HG03432 (cell line): ENCODE measurements around the gene CNPY2.
"Not testable (repeated sequence)": the region's sequence is repeated elsewhere in the genome, so short reads cannot be mapped to it uniquely, and the experiment has no call there.

Experiments used
- ATAC-seq: cut with Tn5 transposase; IDR thresholded peaks from one replicate; pipeline ENCODE4 v1.9.1; 2021; ENCODE audit warnings: mild to moderate bottlenecking, moderate library complexity; ENCODE audit not compliant: unreplicated experiment

Gene CNPY2

DNA sequence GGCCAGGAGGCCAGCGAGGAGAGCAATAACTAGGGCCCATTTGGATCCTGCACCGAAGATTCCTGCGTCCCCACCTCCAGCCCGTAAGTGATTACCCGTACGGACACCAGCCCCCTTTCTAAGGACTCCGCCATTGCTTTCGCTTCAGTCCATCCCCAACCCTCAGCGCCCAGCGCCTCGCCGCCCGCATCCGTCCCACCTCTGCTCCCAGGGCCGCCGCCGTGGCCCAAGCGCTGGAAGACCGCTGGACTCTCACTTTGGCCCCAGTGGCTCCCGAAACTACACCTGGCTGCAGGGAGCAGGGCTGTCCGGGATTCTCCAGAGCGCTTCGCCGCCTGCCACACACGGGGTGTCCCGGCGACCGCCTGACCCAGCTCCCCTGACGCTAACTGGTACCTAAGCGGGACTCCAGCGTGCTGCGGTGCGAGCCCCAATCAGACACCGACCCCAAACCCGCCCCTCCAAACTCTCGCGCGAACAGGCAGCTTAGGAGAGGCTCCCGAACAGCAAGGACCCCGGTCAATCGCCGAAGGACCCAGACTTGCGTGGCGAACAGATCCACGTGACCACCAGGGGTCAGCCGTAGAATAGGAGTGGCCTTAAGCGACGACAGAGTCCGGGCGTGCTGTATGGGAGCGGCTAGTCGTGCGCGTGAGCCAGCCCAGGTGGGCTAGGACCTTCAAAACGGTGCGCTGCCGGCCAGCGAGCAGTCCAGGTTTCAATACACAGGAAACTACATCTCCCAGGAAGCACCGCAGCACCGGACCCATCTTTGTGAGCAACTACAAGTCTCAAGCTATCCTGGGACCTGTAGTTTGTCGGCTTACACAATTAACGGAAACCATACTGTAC, at the start of gene CNPY2:
Gene CNPY2, minus strand, starts transcription at position 367 of the 852 bp plus-strand sequence. CDS start 771 bp downstream, outside the sequence.
- ATAC-seq, result peak; percentile 90

DNA sequence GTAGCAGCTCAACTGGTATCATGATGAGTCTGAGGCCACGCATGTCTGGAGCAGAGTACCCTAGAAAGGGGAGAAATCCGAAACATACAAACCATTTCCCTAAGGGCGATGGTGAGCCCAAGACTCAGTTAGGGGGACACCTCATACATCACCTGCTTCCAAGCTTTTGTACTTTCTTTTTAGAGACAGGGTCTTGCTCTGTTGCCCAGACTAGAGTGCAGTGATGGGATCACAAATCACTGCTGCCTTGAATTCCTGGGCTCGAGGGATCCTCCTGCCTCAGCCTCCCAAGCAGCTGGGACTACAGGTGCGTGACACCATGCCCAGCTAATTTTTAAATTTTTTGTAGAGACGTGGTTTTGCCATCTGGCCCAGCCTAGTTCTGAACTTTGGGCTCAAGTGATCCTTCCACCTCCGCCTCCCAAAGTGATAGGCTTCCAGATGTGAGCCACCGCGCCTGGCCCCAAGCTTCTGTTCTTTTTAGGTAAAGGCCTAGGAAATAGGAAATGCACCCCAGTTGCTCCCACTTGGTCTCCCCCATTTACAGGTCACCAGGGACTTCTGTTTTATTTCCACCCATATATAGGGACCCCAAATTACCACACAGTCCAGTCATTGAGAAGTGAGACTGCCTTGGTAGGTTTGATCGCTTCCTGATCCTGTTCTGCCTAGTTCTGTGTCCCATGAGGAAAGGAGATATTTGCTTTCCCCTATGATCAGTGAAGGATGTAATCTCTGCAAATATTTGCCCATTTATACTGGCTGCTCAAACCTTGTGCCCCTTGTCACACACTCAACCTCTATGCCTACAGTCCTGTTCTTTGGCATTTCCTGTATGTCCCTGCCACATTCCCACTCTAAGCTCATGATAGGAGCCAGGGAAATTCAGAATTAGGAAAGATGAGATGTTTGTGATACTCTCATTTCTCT, 46.6 kb upstream of the CNPY2 start, which contains the start of gene APOF:
Gene APOF, minus strand, starts transcription at position 728 of the 930 bp plus-strand sequence. Its CDS starts 112 bp downstream, at position 616.
- no peak for ATAC-seq

DNA sequence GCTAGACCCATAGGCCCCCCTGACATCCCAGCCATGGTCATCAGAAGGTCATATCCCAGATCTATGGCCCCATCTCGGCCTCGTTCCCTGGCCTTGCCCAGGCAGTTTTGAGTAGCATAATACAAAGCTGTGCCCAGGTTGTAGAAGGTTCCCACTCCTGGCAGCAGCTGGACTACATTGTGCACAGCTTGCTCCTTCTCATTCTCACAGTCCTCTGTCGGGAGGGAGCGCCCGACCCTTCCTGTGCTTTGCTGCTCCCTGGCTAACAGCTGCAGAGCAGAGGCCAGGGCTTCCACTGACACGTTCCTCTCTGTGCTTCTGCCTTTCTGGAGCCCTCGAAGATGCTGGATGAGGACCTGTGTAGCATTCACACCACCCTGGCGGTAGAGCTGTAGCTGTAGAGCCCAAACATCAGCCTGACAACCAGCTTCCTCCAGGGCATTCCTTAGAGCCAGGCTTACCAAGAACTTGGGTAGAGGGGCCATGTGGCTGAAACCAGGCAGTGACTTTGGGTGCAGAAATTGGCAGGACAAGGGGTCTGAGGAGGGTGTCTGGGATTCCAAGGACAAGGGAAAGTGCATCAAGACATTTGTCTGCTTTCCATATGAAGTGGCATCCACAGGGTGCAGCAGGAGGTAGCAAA, 45.8 kb upstream of the CNPY2 start:
- ATAC-seq, result no peak

GRCh38 chr12:56359851-56360767, 44.3 kb upstream of the CNPY2 start, which contains the start of gene STAT2:
Gene STAT2 (minus strand): TSS chr12:56360107. CDS start chr12:56356571, 3,536 bp downstream.
- peak; percentile 97 for ATAC-seq

DNA sequence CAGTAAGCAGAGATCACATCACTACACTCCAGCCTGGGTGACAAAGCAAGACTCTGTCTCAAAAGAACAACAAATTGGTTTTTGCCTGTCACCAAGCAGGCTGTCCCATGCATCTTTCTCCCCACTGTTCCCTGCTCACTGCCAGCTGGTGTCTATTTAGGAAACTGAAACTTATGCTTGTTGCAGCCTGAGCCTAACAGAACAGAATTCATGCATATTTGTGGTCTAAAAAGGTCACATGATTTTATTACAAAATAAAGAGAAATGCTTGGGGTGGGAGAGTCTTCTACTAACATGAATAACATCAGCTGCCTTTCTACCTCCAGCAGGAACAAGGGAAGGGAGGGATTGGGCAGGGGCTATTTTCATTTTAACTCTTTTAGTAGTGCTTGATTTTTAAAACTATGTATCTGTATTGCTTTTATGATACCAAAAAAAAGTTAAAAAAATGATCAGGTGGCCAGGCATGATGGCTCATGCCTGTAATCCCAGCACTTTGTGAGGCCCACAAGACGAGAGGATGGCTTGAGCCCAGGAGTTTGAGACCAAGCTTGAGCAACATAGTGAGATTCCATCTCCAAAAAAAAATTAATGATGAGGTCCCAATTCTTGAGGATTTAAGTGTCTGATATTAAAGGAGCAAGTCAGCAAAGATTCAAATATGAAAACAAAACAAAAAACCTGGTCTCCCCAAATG, 43.2 kb upstream of the CNPY2 start:
- no peak for ATAC-seq

DNA sequence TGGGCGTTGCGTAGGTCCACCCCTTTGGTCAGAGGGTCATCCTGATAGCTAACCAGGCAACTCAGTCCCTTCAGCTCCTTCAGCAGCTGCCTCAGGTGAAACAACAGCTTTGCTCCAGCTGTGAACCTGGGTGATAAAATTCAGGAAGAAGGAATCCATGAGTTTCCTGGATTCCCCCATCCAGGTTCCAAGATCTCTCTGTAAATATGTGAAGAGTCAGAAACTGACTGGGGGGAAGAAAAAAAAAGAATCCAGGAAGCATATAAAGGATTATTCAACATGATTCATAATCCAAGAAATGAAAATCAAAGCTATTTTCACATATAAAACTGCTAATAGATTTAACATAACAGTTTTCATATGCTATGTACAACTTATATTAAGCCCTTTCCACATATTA, 35.5 kb upstream of the CNPY2 start:
- no peak for ATAC-seq

- ATAC-seq, result no peak
Measured at GRCh38 chr12:56350662-56351061, 34.9 kb upstream of the CNPY2 start.

- no peak for ATAC-seq
Measured at GRCh38 chr12:56348776-56349175, 33.0 kb upstream of the CNPY2 start.

- not testable (repeated sequence) for ATAC-seq
Measured at GRCh38 chr12:56347255-56347654, 31.5 kb upstream of the CNPY2 start.

DNA sequence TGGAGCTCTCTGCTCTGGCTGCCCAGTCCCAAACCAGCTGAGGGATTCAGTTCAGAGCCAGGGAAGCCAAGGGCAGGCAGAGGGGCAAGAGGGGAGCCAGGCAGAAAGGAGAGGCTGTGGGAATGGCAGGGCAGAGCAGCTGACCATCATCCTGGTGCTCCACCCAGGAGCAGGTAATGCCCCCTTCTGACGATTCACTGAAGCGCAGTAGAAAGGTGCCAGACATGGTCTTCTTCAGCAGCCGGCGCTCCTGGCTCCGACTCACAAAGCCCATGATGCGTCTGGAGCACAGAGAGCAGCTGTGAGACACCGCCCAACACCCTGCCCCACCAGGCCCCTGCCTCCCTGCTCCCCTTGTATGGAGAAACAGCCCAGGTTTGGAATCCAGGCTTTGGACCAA, 30.9 kb upstream of the CNPY2 start:
- ATAC-seq, result no peak

GRCh38 chr12:56342290-56342689, 26.5 kb upstream of the CNPY2 start:
- ATAC-seq, result not testable (repeated sequence)

GRCh38 chr12:56341616-56342015, 25.8 kb upstream of the CNPY2 start:
- no peak for ATAC-seq

DNA sequence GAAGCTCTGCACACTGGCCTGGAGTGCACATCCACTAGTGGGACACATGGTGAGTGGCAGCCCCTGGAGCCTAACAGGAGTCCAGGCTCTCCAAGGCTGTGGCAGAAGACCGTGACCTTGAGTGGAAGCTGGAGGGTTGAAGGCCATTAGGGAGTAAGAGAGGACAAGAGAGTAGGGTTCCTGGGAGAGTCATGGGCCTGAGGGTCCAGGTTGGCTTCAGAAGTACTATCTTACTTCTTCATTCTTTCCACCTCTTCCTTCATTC, 23.3 kb upstream of the CNPY2 start:
- ATAC-seq, result no peak

GRCh38 chr12:56338308-56339157, 22.7 kb upstream of the CNPY2 start, which contains the start of gene IL23A:
Gene IL23A (plus strand): TSS chr12:56338884. CDS start chr12:56339045, 161 bp downstream.
- no peak for ATAC-seq

DNA sequence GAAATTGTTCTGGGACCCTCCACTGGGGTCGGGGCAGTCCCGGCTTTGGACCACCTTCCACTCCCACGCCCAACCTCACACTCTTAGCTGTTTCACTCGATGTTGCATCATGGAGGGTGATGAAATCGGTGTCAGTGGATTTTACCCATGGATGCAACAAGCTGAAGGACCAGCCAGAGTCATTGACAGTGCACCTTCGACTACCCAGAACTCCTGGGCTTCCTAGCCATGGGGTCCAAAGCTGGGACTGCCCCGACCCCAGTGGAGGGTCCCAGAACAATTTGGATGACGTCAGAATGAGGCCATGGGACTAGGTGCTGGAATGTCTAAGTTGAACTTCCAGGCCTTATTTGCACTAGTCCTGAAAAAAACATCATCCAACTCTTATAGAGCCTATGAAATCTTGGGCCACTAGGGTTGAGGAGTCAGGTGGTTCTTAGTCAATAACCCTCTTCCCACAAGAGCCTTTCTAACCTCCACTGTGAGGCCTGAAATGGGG, 22.0 kb upstream of the CNPY2 start:
- ATAC-seq, result no peak

GRCh38 chr12:56336361-56337167, 20.8 kb upstream of the CNPY2 start:
- ATAC-seq, result no peak

DNA sequence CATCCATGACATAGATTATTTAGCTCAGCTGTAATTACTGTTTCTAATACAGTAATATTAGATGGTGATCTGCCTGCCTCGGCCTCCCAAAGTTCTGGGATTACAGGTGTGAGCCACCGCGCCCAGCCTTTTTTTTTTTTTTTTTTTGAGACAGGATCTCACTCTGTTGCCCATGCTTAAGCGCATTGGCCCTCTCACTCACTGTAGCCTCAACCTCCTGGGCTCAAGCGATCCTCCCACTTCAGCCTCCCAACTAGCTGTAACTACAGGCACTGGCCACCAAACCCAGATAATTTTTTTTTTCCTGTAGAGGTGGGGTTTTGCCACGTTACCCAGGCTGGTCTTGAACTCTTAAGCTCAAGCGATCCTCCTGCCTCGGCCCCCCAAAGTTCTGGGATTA, 19.7 kb upstream of the CNPY2 start:
- ATAC-seq, result not testable (repeated sequence)

DNA sequence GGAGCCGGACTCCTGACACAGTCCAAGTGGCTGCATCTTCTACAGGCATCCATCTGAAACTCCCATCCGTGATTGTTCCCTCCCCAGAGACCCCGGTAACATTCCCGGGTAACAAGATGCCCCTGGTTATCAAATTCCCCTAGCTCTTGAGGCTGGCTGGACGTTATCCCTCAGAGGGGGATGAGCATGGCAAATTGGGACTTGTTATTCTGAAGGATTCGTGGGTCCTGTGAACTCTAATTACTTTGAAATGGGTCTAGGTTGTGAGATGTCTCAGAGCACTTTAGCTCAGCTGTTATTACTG, 18.7 kb upstream of the CNPY2 start:
- no peak for ATAC-seq
